ENCODE measurements around the gene CKAP2L. TPM values are rescaled to one million over a fixed set of nuclear protein-coding genes. Genes with fewer than 3 reads are reported as not detected.
A peak's percentile ranks its signal among the peaks of the same experiment; 100 is the strongest.

CKAP2L gene
- total and polyA plus RNA-seq, 8 donors, result 1.1 to 4.4 (median 1.3) TPM

- Histone ChIP-seq H3K27ac (peak overlapping the region in 2 of 5 donors; percentile 30 to 49), H3K36me3 (no peaks in the 10 kb centered on the region), H3K27me3 (no peaks in the 10 kb centered on the region), H3K9me3 (no peaks in the 10 kb centered on the region), H3K4me3 (no peak overlapping the region), H3K4me1 (peaks cover 0 to 8% (median 0%) of the 10 kb centered on the region in 4 donors)
- no peak for DNase-seq
- no peak for TF ChIP-seq POLR2A (IDR thresholded peaks at IDR 0.05)
- no peak for TF ChIP-seq EP300 (IDR thresholded peaks at IDR 0.05)
- no peak for TF ChIP-seq POLR2AphosphoS5 (IDR thresholded peaks at IDR 0.05)
- TF ChIP-seq CTCF (IDR thresholded peaks at IDR 0.05), result no peak
- WGBS, 5 donors, result 67 to 78% (median 76%) methylated on average over 3 of the region's 3 CpGs
- intact Hi-C loops (cut with DNase I; ENCODE audit: low total_unique reads), result no loop called here
These were observed 29.1 kb upstream of the CKAP2L start for GRCh38 chr2:112793449-112793978.

DNA sequence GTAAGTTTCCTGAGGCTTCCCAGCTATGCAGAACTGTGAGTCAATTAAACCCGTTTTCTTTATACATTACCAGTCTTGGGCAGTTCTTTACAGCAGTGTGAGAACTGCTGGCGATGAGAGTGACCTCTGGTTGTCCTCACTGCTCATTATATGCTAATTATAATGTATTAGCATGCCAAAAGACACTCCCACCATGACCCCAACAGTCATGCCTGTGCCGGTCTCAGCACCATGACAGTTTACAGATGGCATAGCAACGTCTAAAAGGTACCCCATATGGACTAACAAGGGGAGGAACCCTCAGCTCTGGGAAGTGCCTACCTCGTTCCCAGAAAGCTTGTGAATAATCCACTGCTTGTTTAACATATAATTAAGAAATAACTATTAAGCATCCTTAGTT, 28.0 kb upstream of the CKAP2L start:
- Histone ChIP-seq H3K27ac (no peak overlapping the region), H3K36me3 (no peaks in the 10 kb centered on the region), H3K9me3 (no peaks in the 10 kb centered on the region), H3K27me3 (no peaks in the 10 kb centered on the region), H3K4me3 (no peak overlapping the region), H3K4me1 (peaks cover 0 to 8% (median 0%) of the 10 kb centered on the region in 4 donors)
- 73 to 88% (median 80%) methylated on average over 5 of the region's 5 CpGs for WGBS, 5 donors
- no peak for DNase-seq
- TF ChIP-seq POLR2A (IDR thresholded peaks at IDR 0.05), result no peak
- TF ChIP-seq CTCF (IDR thresholded peaks at IDR 0.05), result no peak
- TF ChIP-seq EP300 (IDR thresholded peaks at IDR 0.05), result no peak
- TF ChIP-seq POLR2AphosphoS5 (IDR thresholded peaks at IDR 0.05), result no peak
- intact Hi-C loops (cut with DNase I; ENCODE audit: low total_unique reads), result no loop called here

DNA sequence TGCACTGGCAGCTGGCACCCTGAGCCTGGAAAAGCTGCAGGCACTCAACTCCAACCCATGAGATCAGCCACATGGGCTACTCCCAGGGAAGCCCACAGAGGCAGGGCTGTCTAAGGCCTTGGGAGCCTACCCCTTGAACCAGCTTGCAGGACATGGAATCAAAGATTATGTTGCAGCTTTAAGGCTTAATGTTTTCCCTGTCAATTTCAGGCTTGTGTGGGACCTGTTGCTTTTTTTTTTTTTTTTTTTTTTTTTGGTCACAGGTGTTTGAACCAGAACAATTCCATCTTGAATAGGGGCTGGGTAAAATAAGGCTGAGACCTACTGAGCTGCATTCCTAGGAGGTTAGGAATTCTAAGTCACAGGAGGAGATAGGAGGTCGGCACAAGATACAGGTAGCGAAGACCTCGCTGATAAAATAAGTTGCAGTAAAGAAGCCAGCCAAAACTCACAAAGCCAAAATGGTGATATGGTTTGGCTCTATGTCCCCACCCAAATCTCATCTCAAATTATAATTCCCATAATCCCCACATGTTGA, 27.4 kb upstream of the CKAP2L start:
- peaks cover 0 to 8% (median 0%) of the 10 kb centered on the region in 4 donors for H3K4me1 ChIP-seq
- H3K9me3 ChIP-seq, result no peaks in the 10 kb centered on the region
- no peaks in the 10 kb centered on the region for H3K27me3 ChIP-seq
- 91 to 95% (median 92%) methylated on average over 3 of the region's 3 CpGs for WGBS, 5 donors
- DNase-seq, result no peak
- no peaks in the 10 kb centered on the region for H3K36me3 ChIP-seq
- H3K27ac ChIP-seq, result no peak overlapping the region
- no peak for TF ChIP-seq POLR2AphosphoS5 (IDR thresholded peaks at IDR 0.05)
- no peak for TF ChIP-seq EP300 (IDR thresholded peaks at IDR 0.05)
- TF ChIP-seq CTCF (IDR thresholded peaks at IDR 0.05), result no peak
- no peak for TF ChIP-seq POLR2A (IDR thresholded peaks at IDR 0.05)
- H3K4me3 ChIP-seq, result no peak overlapping the region
- intact Hi-C loops (cut with DNase I; ENCODE audit: low total_unique reads), result no loop called here

- TF ChIP-seq POLR2AphosphoS5 (IDR thresholded peaks at IDR 0.05) (no peak), CTCF (IDR thresholded peaks at IDR 0.05) (no peak), POLR2A (IDR thresholded peaks at IDR 0.05) (no peak), EP300 (IDR thresholded peaks at IDR 0.05) (no peak)
- H3K27me3 ChIP-seq, result no peaks in the 10 kb centered on the region
- H3K4me1 ChIP-seq, result peaks cover 0 to 8% (median 0%) of the 10 kb centered on the region in 4 donors
- H3K4me3 ChIP-seq, result no peak overlapping the region
- no peaks in the 10 kb centered on the region for H3K36me3 ChIP-seq
- intact Hi-C loops (cut with DNase I; ENCODE audit: low total_unique reads), result no loop called here
- H3K27ac ChIP-seq, result no peak overlapping the region
- no peaks in the 10 kb centered on the region for H3K9me3 ChIP-seq
- WGBS, 5 donors, result 78 to 100% (median 95%) methylated on average over 2 to 3 of the region's 3 CpGs
- DNase-seq, result no peak
These were observed 26.6 kb upstream of the CKAP2L start for GRCh38 chr2:112791019-112791418.
